Stomach smooth muscle (tissue), 2 donors: ENCODE data around the gene METRNL.

ENCODE experiments used
- H3K27ac ChIP-seq: one replicate; pipeline ENCODE4 v1.7.0; 2013; ENCODE audit warnings: mild to moderate bottlenecking, low read length, inconsistent platforms
- H3K27me3 ChIP-seq, 2 donors: one replicate each; pipeline ENCODE4 v1.7.0; 2013; ENCODE audit warnings: low read length in 2 of 2; ENCODE audit not compliant: insufficient read depth in 2 of 2, control insufficient read depth in 1 of 2
- H3K36me3 ChIP-seq, 2 donors: one replicate each; pipeline ENCODE4 v1.7.0; 2013; ENCODE audit warnings: low read length in 2 of 2; ENCODE audit not compliant: control insufficient read depth in 2 of 2, insufficient read depth in 2 of 2
- H3K4me1 ChIP-seq: one replicate; pipeline ENCODE4 v1.7.0; 2013; ENCODE audit warnings: low read length; ENCODE audit not compliant: control insufficient read depth, insufficient read depth
- H3K4me3 ChIP-seq, 2 donors: one replicate each; pipeline ENCODE4 v1.7.0; 2013; ENCODE audit warnings: low read length in 2 of 2
- H3K9ac ChIP-seq, 2 donors: one replicate each; pipeline ENCODE4 v1.7.0; 2013; ENCODE audit warnings: low read length in 2 of 2, mild to moderate bottlenecking in 1 of 2
- H3K9me3 ChIP-seq, 2 donors: one replicate each; pipeline ENCODE4 v1.7.0; 2013; ENCODE audit warnings: low read length in 2 of 2; ENCODE audit not compliant: control insufficient read depth in 2 of 2
- donor health status: healthy.
- donor health status: Pancreatic carcinoma.

Gene METRNL

GRCh38 chr17:83088451-83088850, 9.0 kb downstream of the METRNL start:
- H3K4me1 ChIP-seq = peaks cover 35% of the 10 kb centered on the region
- no peak overlapping the region for H3K4me3 ChIP-seq
- H3K27me3 ChIP-seq = no peaks in the 10 kb centered on the region
- H3K27ac ChIP-seq = no peak overlapping the region
- no peaks in the 10 kb centered on the region for H3K9me3 ChIP-seq
- H3K9ac ChIP-seq = no peak overlapping the region
- H3K36me3 ChIP-seq = peaks cover 4 to 5% of the 10 kb centered on the region in 2 donors

- Histone ChIP-seq H3K4me3 (no peak overlapping the region), H3K27ac (no peak overlapping the region), H3K9ac (no peak overlapping the region), H3K36me3 (peaks cover 6 to 7% of the 10 kb centered on the region in 2 donors), H3K4me1 (peaks cover 31% of the 10 kb centered on the region), H3K27me3 (no peaks in the 10 kb centered on the region), H3K9me3 (no peaks in the 10 kb centered on the region)
These were observed 9.5 kb downstream of the METRNL start for GRCh38 chr17:83088909-83089308.

- Histone ChIP-seq H3K9ac (no peak overlapping the region), H3K36me3 (peaks cover 12% of the 10 kb centered on the region in 2 donors), H3K4me1 (peaks cover 25% of the 10 kb centered on the region), H3K27me3 (no peaks in the 10 kb centered on the region), H3K27ac (no peak overlapping the region), H3K4me3 (no peak overlapping the region), H3K9me3 (no peaks in the 10 kb centered on the region)
These were observed 10.1 kb downstream of the METRNL start for GRCh38 chr17:83089328-83090132.

GRCh38 chr17:83090444-83091256, 11.2 kb downstream of the METRNL start:
- Histone ChIP-seq H3K36me3 (peaks cover 22 to 23% of the 10 kb centered on the region in 2 donors), H3K27ac (no peak overlapping the region), H3K9me3 (no peaks in the 10 kb centered on the region), H3K9ac (no peak overlapping the region), H3K4me3 (no peak overlapping the region), H3K4me1 (peaks cover 24% of the 10 kb centered on the region), H3K27me3 (no peaks in the 10 kb centered on the region)

- Histone ChIP-seq H3K9me3 (no peaks in the 10 kb centered on the region), H3K27ac (no peak overlapping the region), H3K27me3 (no peaks in the 10 kb centered on the region), H3K9ac (no peak overlapping the region), H3K36me3 (peaks cover 29 to 30% of the 10 kb centered on the region in 2 donors), H3K4me1 (peaks cover 21% of the 10 kb centered on the region), H3K4me3 (no peak overlapping the region)
These were observed 12.1 kb downstream of the METRNL start for GRCh38 chr17:83091257-83092141.

- no peak overlapping the region for H3K9ac ChIP-seq
These were observed 12.8 kb downstream of the METRNL start for GRCh38 chr17:83092186-83092585.

GRCh38 chr17:83092931-83093330, 13.5 kb downstream of the METRNL start:
- H3K27me3 ChIP-seq = no peaks in the 10 kb centered on the region
- no peak overlapping the region for H3K9ac ChIP-seq
- no peak overlapping the region for H3K4me3 ChIP-seq
- H3K9me3 ChIP-seq = no peaks in the 10 kb centered on the region
- peaks cover 17% of the 10 kb centered on the region for H3K4me1 ChIP-seq
- peaks cover 29 to 32% of the 10 kb centered on the region in 2 donors for H3K36me3 ChIP-seq
- no peak overlapping the region for H3K27ac ChIP-seq

More at GRCh38 chr17:83092186-83092585, 12.8 kb downstream of the METRNL start:
- no peaks in the 10 kb centered on the region for H3K9me3 ChIP-seq
- H3K36me3 ChIP-seq = peaks cover 29 to 32% of the 10 kb centered on the region in 2 donors
- H3K27me3 ChIP-seq = no peaks in the 10 kb centered on the region
- no peak overlapping the region for H3K27ac ChIP-seq
- no peak overlapping the region for H3K4me3 ChIP-seq
- H3K4me1 ChIP-seq = peaks cover 18% of the 10 kb centered on the region

GRCh38 chr17:83093506-83093905, 14.1 kb downstream of the METRNL start:
- peaks cover 0 to 2% of the 10 kb centered on the region in 2 donors for H3K27me3 ChIP-seq
- H3K4me1 ChIP-seq = peaks cover 18% of the 10 kb centered on the region
- H3K9me3 ChIP-seq = no peaks in the 10 kb centered on the region
- no peak overlapping the region for H3K27ac ChIP-seq
- H3K36me3 ChIP-seq = peaks cover 29 to 32% of the 10 kb centered on the region in 2 donors
- H3K9ac ChIP-seq = no peak overlapping the region
- H3K4me3 ChIP-seq = no peak overlapping the region

GRCh38 chr17:83094291-83094690, 14.9 kb downstream of the METRNL start:
- Histone ChIP-seq H3K36me3 (peaks cover 29 to 32% of the 10 kb centered on the region in 2 donors), H3K9ac (no peak overlapping the region), H3K27ac (no peak overlapping the region), H3K27me3 (peaks cover 3 to 10% of the 10 kb centered on the region in 2 donors), H3K4me1 (peaks cover 24% of the 10 kb centered on the region), H3K4me3 (no peak overlapping the region), H3K9me3 (no peaks in the 10 kb centered on the region)

GRCh38 chr17:83095016-83095415, 15.6 kb downstream of the METRNL start:
- Histone ChIP-seq H3K9me3 (no peaks in the 10 kb centered on the region), H3K27ac (no peak overlapping the region), H3K27me3 (peaks cover 3 to 17% of the 10 kb centered on the region in 2 donors), H3K4me3 (no peak overlapping the region), H3K36me3 (peaks cover 29 to 32% of the 10 kb centered on the region in 2 donors), H3K4me1 (peaks cover 31% of the 10 kb centered on the region), H3K9ac (no peak overlapping the region)
